ENCODE measurements around the gene GET4. TPM values are rescaled to one million over a fixed set of nuclear protein-coding genes. Genes with fewer than 3 reads are reported as not detected.

The GET4 gene
- total and polyA plus RNA-seq, 2 of the 4 experiments (the other 2 are of a cell fraction) = 11.3 to 30.9 TPM

DNA sequence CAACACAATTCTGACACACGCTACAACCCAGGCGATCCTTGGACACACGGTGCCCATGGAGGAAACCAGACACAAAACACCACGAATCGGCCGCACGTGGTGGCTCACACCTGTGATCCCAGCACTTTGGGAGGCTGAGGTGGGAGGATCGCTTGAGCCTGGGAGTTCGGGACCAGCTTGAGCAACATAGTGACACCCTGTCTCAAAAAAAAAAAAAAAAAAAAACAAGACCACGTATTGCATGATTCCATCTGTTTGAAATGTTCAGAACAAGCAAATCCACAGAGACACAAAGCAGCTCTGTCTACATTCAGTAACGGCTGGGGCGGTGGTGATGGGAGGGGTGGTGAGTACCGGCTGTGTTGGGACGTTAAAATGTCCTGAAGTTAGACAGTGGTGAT is 53.0 kb downstream of the GET4 start:
- CTCF ChIA-PET = no interaction called here
- WGBS, 2 experiments (ENCODE audit: extremely low coverage in 2 of 2, insufficient read length in 1 of 2) = 100% methylated on average over 5 of the region's 14 CpGs; no CpG with 5 or more reads in 1 of the 2 experiments
- no peak overlapping the region for H2BK120ac ChIP-seq (ENCODE audit: low read depth, low read length)
- H3K4me1 ChIP-seq (ENCODE audit: control insufficient read depth, insufficient read depth, low read length) = peaks cover 7% of the 10 kb centered on the region
- no peak overlapping the region for H3K9ac ChIP-seq (ENCODE audit: low read depth, low read length)
- H4K20me1 ChIP-seq (ENCODE audit: insufficient read depth, low read length) = no peaks in the 10 kb centered on the region
- no peak overlapping the region for H2BK15ac ChIP-seq (ENCODE audit: low read depth, low read length)
- H3K9me3 ChIP-seq (ENCODE audit: control insufficient read depth, insufficient read depth, low read length) = no peaks in the 10 kb centered on the region
- H3K79me1 ChIP-seq (ENCODE audit: low read depth in 1 of 2, low read length in 2 of 2) = no peaks in the 10 kb centered on the region
- H3K4ac ChIP-seq (ENCODE audit: low read depth, low read length) = no peak overlapping the region
- H2AK9ac ChIP-seq (replicated peaks; ENCODE audit: low read depth, low read length, poor library complexity) = no peak overlapping the region
- no peak overlapping the region for H2BK20ac ChIP-seq (ENCODE audit: low read depth, low read length)
- H3K23ac ChIP-seq (ENCODE audit: low read depth, low read length) = no peak overlapping the region
- POLR2A ChIA-PET (ENCODE audit: unreplicated experiment) = no interaction called here
- H4K91ac ChIP-seq (ENCODE audit: insufficient read depth, low read depth, low read length) = no peak overlapping the region
- no TSS peak for BruUV-seq (replicated peaks)
- H3K27me3 ChIP-seq (ENCODE audit: control insufficient read depth, insufficient read depth, low read length) = no peaks in the 10 kb centered on the region
- H3K56ac ChIP-seq (ENCODE audit: extremely low read depth, insufficient read depth, low read length) = no peak overlapping the region
- TF ChIP-seq RCOR1 (IDR thresholded peaks at IDR 0.05; ENCODE audit: insufficient replicate concordance, low read length) = no peak
- TF ChIP-seq RAD21 (IDR thresholded peaks at IDR 0.05; ENCODE audit: low read length) = no peak
- TF ChIP-seq CHD1 (IDR thresholded peaks at IDR 0.05; ENCODE audit: low read depth, low read length) = no peak
- TF ChIP-seq, protein P1, sequence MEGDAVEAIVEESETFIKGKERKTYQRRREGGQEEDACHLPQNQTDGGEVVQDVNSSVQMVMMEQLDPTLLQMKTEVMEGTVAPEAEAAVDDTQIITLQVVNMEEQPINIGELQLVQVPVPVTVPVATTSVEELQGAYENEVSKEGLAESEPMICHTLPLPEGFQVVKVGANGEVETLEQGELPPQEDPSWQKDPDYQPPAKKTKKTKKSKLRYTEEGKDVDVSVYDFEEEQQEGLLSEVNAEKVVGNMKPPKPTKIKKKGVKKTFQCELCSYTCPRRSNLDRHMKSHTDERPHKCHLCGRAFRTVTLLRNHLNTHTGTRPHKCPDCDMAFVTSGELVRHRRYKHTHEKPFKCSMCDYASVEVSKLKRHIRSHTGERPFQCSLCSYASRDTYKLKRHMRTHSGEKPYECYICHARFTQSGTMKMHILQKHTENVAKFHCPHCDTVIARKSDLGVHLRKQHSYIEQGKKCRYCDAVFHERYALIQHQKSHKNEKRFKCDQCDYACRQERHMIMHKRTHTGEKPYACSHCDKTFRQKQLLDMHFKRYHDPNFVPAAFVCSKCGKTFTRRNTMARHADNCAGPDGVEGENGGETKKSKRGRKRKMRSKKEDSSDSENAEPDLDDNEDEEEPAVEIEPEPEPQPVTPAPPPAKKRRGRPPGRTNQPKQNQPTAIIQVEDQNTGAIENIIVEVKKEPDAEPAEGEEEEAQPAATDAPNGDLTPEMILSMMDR (conservative IDR thresholded peaks at IDR 0.05; ENCODE audit: low read depth, low read length) = no peak
- TF ChIP-seq, protein P2, sequence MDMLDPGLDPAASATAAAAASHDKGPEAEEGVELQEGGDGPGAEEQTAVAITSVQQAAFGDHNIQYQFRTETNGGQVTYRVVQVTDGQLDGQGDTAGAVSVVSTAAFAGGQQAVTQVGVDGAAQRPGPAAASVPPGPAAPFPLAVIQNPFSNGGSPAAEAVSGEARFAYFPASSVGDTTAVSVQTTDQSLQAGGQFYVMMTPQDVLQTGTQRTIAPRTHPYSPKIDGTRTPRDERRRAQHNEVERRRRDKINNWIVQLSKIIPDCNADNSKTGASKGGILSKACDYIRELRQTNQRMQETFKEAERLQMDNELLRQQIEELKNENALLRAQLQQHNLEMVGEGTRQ (IDR thresholded peaks at IDR 0.05; ENCODE audit: low read depth, low read length) = no peak
- no peak for TF ChIP-seq MAFK (IDR thresholded peaks at IDR 0.05; ENCODE audit: low read depth, low read length)
- no peak for TF ChIP-seq NFE2L2 (IDR thresholded peaks at IDR 0.05; ENCODE audit: low read depth, low read length)
- TF ChIP-seq FOS (IDR thresholded peaks at IDR 0.05; ENCODE audit: low read depth, low read length) = no peak
- no peak for TF ChIP-seq MXI1 (IDR thresholded peaks at IDR 0.05; ENCODE audit: borderline replicate concordance, low read depth, low read length)
- no peak for TF ChIP-seq RFX5 (IDR thresholded peaks at IDR 0.05; ENCODE audit: low read depth, low read length)
- no peak for TF ChIP-seq MAZ (IDR thresholded peaks at IDR 0.05; ENCODE audit: borderline replicate concordance, low read depth, low read length)
- no peak for TF ChIP-seq BHLHE40 (IDR thresholded peaks at IDR 0.05; ENCODE audit: low read depth, low read length)
- TF ChIP-seq CEBPB (IDR thresholded peaks at IDR 0.05; ENCODE audit: low read depth, low read length) = no peak
- no peak for TF ChIP-seq SMC3 (IDR thresholded peaks at IDR 0.05; ENCODE audit: low read depth, low read length)
- no peak for TF ChIP-seq POLR2A (IDR thresholded peaks at IDR 0.05; ENCODE audit: low read depth, low read length)
- H3K18ac ChIP-seq (ENCODE audit: low read depth, low read length) = no peak overlapping the region
- no peak overlapping the region for H2AK5ac ChIP-seq (ENCODE audit: low read depth, low read length)
- no peak overlapping the region for H3K4me3 ChIP-seq (ENCODE audit: insufficient read depth, low read depth, low read length)
- H3K14ac ChIP-seq (replicated peaks; ENCODE audit: low read depth, low read length) = no peak overlapping the region
- dilution Hi-C loops (cut with HindIII; ENCODE audit: low sequenced_read_pairs, unreplicated experiment) = no loop called here
- no peak overlapping the region for H4K5ac ChIP-seq (ENCODE audit: low read depth, low read length)
- H2AFZ ChIP-seq (replicated peaks; ENCODE audit: low read length, poor library complexity) = no peak overlapping the region
- H3K4me2 ChIP-seq (ENCODE audit: low read depth, low read length) = no peak overlapping the region
- ATAC-seq (ENCODE audit: low read depth) (no peak), DNase-seq (no peak)
- H2BK5ac ChIP-seq (ENCODE audit: low read depth, low read length, poor library complexity, severe bottlenecking) = no peak overlapping the region
- in situ Hi-C loops (cut with MboI; ENCODE audit: low sequenced_read_pairs) = no loop called here
- no peaks in the 10 kb centered on the region for H3K36me3 ChIP-seq (ENCODE audit: control insufficient read depth, insufficient read depth, low read length)
- intact Hi-C loops (cut with micrococcal nuclease) = no loop called here
- H3K27ac ChIP-seq (ENCODE audit: insufficient read depth, low read length) = no peak overlapping the region
- H4K8ac ChIP-seq (ENCODE audit: low read depth in 2 of 2, low read length in 2 of 2) = no peak overlapping the region
- no peaks in the 10 kb centered on the region for H3K9me1 ChIP-seq (ENCODE audit: insufficient read depth, low read length)

Measured in IMR-90 (cell line).